Stimulated activated CD4-positive, alpha-beta T cell treated with anti-CD3 and anti-CD28 coated beads, Interleukin-15, amount 100 ng/mL, for 24 hours (primary cell): ENCODE data around the gene HECA.
"Not testable (repeated sequence)": the region's sequence is repeated elsewhere in the genome, so short reads cannot be mapped to it uniquely, and the experiment has no call there.

ENCODE experiments used
- DNase-seq: peaks from one replicate; pipeline ENCODE4 v3.0.0-alpha.2; 2020

HECA gene

GRCh38 chr6:139212460-139212859 is 77.6 kb downstream of the HECA start:
- not testable (repeated sequence) for DNase-seq

DNA sequence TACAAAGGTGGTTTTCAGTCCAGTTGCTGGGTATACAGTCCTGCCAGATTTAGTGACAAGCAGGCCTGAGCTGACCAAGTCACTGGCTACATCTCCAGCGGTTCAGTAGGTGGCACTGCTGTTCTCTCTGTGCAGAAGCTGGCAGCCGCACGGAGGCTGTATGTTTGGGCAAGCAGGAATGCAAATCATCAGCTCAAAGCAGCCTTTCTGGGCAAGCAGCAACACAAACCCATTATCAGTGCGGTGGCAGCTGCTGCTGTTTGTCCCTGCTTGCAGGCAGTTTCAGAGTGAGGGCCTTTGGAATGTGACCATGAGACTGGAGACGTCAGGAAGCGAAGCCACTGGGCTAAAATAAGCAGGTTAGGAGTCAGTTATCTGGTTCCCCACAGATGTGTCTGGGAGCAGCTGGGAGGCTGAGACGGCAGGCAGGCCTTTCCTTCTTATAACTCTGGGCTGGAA is 84.4 kb downstream of the HECA start:
- DNase-seq: peak; percentile 76

DNA sequence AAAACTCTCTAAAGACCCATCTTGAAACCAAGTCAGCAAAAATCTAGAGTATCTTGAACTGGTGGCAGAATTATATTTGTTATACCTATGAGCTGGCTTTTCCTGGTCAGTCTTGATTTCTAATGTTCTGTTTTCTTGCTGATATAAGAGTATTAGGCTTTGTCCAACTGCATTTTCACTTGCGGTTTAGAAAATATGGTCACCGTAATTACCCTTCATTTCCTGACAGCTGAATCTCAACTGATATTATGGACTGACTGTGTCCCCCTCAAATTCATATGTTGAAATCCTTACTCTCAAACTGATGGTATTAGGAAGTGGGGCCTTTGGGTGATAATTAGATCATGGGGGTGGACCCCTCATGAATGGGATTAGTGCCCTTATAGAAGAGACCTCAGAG is 84.9 kb downstream of the HECA start:
- no peak for DNase-seq

GRCh38 chr6:139228387-139228786 is 93.5 kb downstream of the HECA start:
- DNase-seq: not testable (repeated sequence)
